HepG2 (cell line): ENCODE data around the gene SOX9. TPM values are rescaled to one million over a fixed set of nuclear protein-coding genes. Genes with fewer than 3 reads are reported as not detected.

Experiments
- ARID2 ChIP-seq: sonication (generic); formaldehyde crosslinking; IDR thresholded peaks from 2 replicates; pipeline ENCODE4 v1.8.1; 2022; ENCODE audit warnings: mild to moderate bottlenecking, missing genetic modification reagents, borderline replicate concordance
- DNMT3B ChIP-seq: conservative IDR thresholded peaks from 2 replicates; pipeline ENCODE4 v1.6.1; 2016; ENCODE audit warnings: missing biosample characterization, control low read depth
- FOXO1 ChIP-seq: sonication (generic); formaldehyde crosslinking; IDR thresholded peaks from 2 replicates; pipeline ENCODE4 v1.4.0; 2020; ENCODE audit warnings: missing genetic modification reagents
- HOXA3 ChIP-seq: sonication (generic); formaldehyde crosslinking; IDR thresholded peaks from 2 replicates; pipeline ENCODE4 v1.5.0; 2020; ENCODE audit warnings: missing genetic modification reagents
- JUNB ChIP-seq: sonication (generic); formaldehyde crosslinking; IDR thresholded peaks from 2 replicates; pipeline ENCODE4 v1.8.0; 2022; ENCODE audit warnings: missing genetic modification reagents, mild to moderate bottlenecking, borderline replicate concordance
- NFKB2 ChIP-seq: sonication (generic); formaldehyde crosslinking; IDR thresholded peaks from 2 replicates; pipeline ENCODE4 v1.4.0; 2020; ENCODE audit warnings: missing genetic modification reagents, borderline replicate concordance
- SP5 ChIP-seq: IDR thresholded peaks from 2 replicates; pipeline ENCODE4 v1.6.1; 2016; ENCODE audit warnings: low read depth, borderline replicate concordance
- TFDP1 ChIP-seq: IDR thresholded peaks from 2 replicates; pipeline ENCODE4 v1.6.1; 2016; ENCODE audit warnings: missing compliant biosample characterization, missing genetic modification reagents, borderline replicate concordance
- THYN1 ChIP-seq: sonication (generic); formaldehyde crosslinking; IDR thresholded peaks from 2 replicates; pipeline ENCODE4 v1.8.1; 2023; ENCODE audit warnings: low read depth, mild to moderate bottlenecking, moderate library complexity, missing genetic modification reagents, borderline replicate concordance
- ZBTB37 ChIP-seq: sonication (generic); formaldehyde crosslinking; IDR thresholded peaks from 2 replicates; pipeline ENCODE4 v1.4.0; 2020; ENCODE audit warnings: mild to moderate bottlenecking, missing genetic modification reagents
- ZNF230 ChIP-seq: sonication (generic); formaldehyde crosslinking; IDR thresholded peaks from 2 replicates; pipeline ENCODE4 v1.4.0; 2020; ENCODE audit warnings: mild to moderate bottlenecking, missing genetic modification reagents
- ZNF567 ChIP-seq: sonication (generic); formaldehyde crosslinking; IDR thresholded peaks from 2 replicates; pipeline ENCODE4 v1.8.1; 2023; ENCODE audit warnings: mild to moderate bottlenecking, missing genetic modification reagents, borderline replicate concordance
- ZNF577 ChIP-seq: sonication (generic); formaldehyde crosslinking; IDR thresholded peaks from 2 replicates; pipeline ENCODE4 v1.4.0; 2020; ENCODE audit warnings: mild to moderate bottlenecking, low read depth, missing genetic modification reagents, borderline replicate concordance
- ZNF747 ChIP-seq: sonication (generic); formaldehyde crosslinking; IDR thresholded peaks from 2 replicates; pipeline ENCODE4 v1.8.1; 2023; ENCODE audit warnings: missing genetic modification reagents, mild to moderate bottlenecking, borderline replicate concordance
- ZNF83 ChIP-seq: sonication (generic); formaldehyde crosslinking; IDR thresholded peaks from 2 replicates; pipeline ENCODE4 v1.4.0; 2020; ENCODE audit warnings: missing genetic modification reagents, mild to moderate bottlenecking, borderline replicate concordance
- ZNF878 ChIP-seq: sonication (generic); formaldehyde crosslinking; IDR thresholded peaks from 2 replicates; pipeline ENCODE4 v1.8.1; 2023; ENCODE audit warnings: mild to moderate bottlenecking, missing genetic modification reagents, moderate library complexity
- ZNF891 ChIP-seq: sonication (generic); formaldehyde crosslinking; IDR thresholded peaks from 2 replicates; pipeline ENCODE4 v1.5.0; 2020; ENCODE audit warnings: mild to moderate bottlenecking, missing genetic modification reagents
- polyA plus RNA-seq, 8 experiments: library from polyadenylated mRNA; depleted of rRNA in 3 of 8; stranded (reverse) in 7 of 8; unstranded in 1 of 8; fragments of >200 nt; fragmentation: Illumina TruSeq in 4 of 8; extraction: Trizol in 4 of 8; gene quantifications; 2 replicates each; pipeline versions ENCODE4 v1.2.1 to v1.2.3, GENCODE V29; 2011 to 2016; ENCODE audit warnings: low read depth in 4 of 8, missing spikeins in 1 of 8, mixed read lengths in 1 of 8; ENCODE audit not compliant: insufficient read depth in 1 of 8
- total RNA-seq, 5 experiments: library from RNA; depleted of rRNA; stranded (reverse); fragments of >200 nt; fragmentation: Illumina TruSeq; extraction: Trizol; gene quantifications; 2 replicates each; pipeline ENCODE4 v1.2.3, GENCODE V29; 2016; ENCODE audit warnings: low read depth in 1 of 5
- TF ChIP-seq, protein P1 (sequence below): sonication (generic); formaldehyde crosslinking; IDR thresholded peaks from 2 replicates; pipeline ENCODE4 v1.9.0; 2021; ENCODE audit warnings: missing genetic modification reagents, borderline replicate concordance
- TF ChIP-seq, protein P2 (sequence below): sonication (generic); formaldehyde crosslinking; IDR thresholded peaks from 2 replicates; pipeline ENCODE4 v1.4.0; 2020; ENCODE audit warnings: missing genetic modification reagents

Gene SOX9
- total and polyA plus RNA-seq, 2 of the 13 experiments (the other 11 are each of a cell fraction or from before 2014, with no cell fraction given), result 16.1 to 27.6 TPM

DNA sequence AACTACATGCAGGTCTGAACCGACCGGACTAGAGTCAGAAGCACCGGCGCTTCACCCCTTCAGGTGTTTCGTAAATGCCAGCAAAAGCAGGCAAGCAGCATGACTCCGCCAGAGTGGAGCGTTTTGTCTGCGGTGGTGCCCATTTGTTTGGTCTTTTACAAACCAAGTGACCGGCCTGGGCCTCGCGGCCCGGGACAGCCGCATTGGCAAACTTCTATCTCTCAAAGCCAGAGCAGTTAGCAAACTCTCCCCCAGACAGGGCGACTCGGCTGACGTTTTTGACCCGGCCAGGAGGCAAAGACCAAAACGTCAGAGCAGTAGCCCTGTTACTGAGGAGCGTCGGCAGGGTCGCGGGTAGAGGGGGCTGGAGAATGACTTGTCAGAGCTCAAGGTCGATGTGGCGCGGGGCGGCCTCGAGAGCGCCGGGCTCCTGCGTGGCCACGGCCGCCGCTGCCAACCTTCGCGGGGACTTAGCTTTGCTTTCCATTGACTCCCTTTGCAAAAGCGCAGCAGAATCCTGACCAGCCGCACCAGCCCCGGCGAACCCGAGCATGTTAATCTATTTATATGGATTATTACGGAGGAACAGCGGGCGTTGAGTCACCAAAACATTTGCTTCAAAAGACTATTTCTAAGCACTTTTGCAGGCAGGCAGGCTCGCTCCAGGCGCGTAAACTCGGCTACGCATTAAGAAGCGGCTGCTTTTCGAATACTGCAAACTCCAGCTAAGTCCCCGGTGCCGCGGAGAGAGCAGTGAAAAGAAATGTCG is 763 bp upstream of the SOX9 start (continued):
- TF ChIP-seq, protein P1, sequence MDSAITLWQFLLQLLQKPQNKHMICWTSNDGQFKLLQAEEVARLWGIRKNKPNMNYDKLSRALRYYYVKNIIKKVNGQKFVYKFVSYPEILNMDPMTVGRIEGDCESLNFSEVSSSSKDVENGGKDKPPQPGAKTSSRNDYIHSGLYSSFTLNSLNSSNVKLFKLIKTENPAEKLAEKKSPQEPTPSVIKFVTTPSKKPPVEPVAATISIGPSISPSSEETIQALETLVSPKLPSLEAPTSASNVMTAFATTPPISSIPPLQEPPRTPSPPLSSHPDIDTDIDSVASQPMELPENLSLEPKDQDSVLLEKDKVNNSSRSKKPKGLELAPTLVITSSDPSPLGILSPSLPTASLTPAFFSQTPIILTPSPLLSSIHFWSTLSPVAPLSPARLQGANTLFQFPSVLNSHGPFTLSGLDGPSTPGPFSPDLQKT (CRISPR knock-in tag), result no peak
- TF ChIP-seq DNMT3B (CRISPR knock-in tag) (no peak), THYN1 (no peak; the same call in 1 of the 2 replicates), ZNF747 (CRISPR knock-in tag) (no peak), SP5 (CRISPR knock-in tag) (no peak; the same call in 1 of the 2 replicates), ARID2 (no peak; the same call in 1 of the 2 replicates), JUNB (CRISPR knock-in tag) (no peak), ZNF230 (peak; percentile 63; the same call in 1 of the 2 replicates), ZNF878 (no peak), ZBTB37 (CRISPR knock-in tag) (no peak), ZNF577 (no peak), ZNF891 (peak; percentile 80; the same call in 1 of the 2 replicates), TFDP1 (CRISPR knock-in tag) (peak; percentile 46; the same call in 1 of the 2 replicates), NFKB2 (CRISPR knock-in tag) (no peak; the same call in 1 of the 2 replicates), ZNF567 (CRISPR knock-in tag) (no peak), HOXA3 (CRISPR knock-in tag) (peak; percentile 69; the same call in 1 of the 2 replicates), FOXO1 (CRISPR knock-in tag) (peak; percentile 43; the same call in 1 of the 2 replicates), ZNF83 (CRISPR knock-in tag) (0 out of 2 replicates have a peak, but pooled peaks have one; percentile 72)
- TF ChIP-seq, protein P2, sequence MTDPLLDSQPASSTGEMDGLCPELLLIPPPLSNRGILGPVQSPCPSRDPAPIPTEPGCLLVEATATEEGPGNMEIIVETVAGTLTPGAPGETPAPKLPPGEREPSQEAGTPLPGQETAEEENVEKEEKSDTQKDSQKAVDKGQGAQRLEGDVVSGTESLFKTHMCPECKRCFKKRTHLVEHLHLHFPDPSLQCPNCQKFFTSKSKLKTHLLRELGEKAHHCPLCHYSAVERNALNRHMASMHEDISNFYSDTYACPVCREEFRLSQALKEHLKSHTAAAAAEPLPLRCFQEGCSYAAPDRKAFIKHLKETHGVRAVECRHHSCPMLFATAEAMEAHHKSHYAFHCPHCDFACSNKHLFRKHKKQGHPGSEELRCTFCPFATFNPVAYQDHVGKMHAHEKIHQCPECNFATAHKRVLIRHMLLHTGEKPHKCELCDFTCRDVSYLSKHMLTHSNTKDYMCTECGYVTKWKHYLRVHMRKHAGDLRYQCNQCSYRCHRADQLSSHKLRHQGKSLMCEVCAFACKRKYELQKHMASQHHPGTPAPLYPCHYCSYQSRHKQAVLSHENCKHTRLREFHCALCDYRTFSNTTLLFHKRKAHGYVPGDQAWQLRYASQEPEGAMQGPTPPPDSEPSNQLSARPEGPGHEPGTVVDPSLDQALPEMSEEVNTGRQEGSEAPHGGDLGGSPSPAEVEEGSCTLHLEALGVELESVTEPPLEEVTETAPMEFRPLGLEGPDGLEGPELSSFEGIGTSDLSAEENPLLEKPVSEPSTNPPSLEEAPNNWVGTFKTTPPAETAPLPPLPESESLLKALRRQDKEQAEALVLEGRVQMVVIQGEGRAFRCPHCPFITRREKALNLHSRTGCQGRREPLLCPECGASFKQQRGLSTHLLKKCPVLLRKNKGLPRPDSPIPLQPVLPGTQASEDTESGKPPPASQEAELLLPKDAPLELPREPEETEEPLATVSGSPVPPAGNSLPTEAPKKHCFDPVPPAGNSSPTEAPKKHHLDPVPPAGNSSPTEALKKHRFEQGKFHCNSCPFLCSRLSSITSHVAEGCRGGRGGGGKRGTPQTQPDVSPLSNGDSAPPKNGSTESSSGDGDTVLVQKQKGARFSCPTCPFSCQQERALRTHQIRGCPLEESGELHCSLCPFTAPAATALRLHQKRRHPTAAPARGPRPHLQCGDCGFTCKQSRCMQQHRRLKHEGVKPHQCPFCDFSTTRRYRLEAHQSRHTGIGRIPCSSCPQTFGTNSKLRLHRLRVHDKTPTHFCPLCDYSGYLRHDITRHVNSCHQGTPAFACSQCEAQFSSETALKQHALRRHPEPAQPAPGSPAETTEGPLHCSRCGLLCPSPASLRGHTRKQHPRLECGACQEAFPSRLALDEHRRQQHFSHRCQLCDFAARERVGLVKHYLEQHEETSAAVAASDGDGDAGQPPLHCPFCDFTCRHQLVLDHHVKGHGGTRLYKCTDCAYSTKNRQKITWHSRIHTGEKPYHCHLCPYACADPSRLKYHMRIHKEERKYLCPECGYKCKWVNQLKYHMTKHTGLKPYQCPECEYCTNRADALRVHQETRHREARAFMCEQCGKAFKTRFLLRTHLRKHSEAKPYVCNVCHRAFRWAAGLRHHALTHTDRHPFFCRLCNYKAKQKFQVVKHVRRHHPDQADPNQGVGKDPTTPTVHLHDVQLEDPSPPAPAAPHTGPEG (CRISPR knock-in tag), result no peak
